CD4-positive, alpha-beta T cell (primary cell): ENCODE results near the gene DNAJB12. TPM values are rescaled to one million over a fixed set of nuclear protein-coding genes. Genes with fewer than 3 reads are reported as not detected.
A peak's percentile ranks its signal among the peaks of the same experiment; 100 is the strongest.
"Not testable (repeated sequence)": the region's sequence is repeated elsewhere in the genome, so short reads cannot be mapped to it uniquely, and the experiment has no call there.

Source experiments
- ATAC-seq: fragments of 200-7000 bp; cut with Tn5 transposase; one replicate; pipeline ENCODE4 v1.10.0; 2022; ENCODE audit warnings: mild to moderate bottlenecking; ENCODE audit not compliant: poor library complexity
- CTCF ChIA-PET: fragments of 350-600 bp; sonication (Branson Sonifier 250); formaldehyde crosslinking; loops from one replicate; lab custom pipeline; 2021; ENCODE audit warnings: antibody characterized with exemption, inconsistent platforms; lab: Charles Lee
- POLR2A ChIA-PET: fragments of 350-600 bp; sonication (Branson Sonifier 250); formaldehyde crosslinking; loops from one replicate; lab custom pipeline; 2021; ENCODE audit warnings: antibody characterized with exemption, inconsistent platforms; lab: Charles Lee
- DNase-seq, 14 experiments: peaks; one replicate each; pipeline ENCODE4 v3.0.0-alpha.2; 2013 to 2020; ENCODE audit warnings: mixed read lengths in 2 of 14
- H3K27ac ChIP-seq, 2 donors: one replicate each; pipeline versions ENCODE4 v1.5.1 to v1.7.0; 2013; ENCODE audit warnings: low read length in 2 of 2, low read depth in 1 of 2, mild to moderate bottlenecking in 1 of 2
- H3K27me3 ChIP-seq, 2 experiments: 1 replicate in 1 of 2; 2 replicates in 1 of 2; pipeline versions ENCODE4 v1.6.1 to v1.7.0; 2013; ENCODE audit warnings: low read length in 2 of 2, control low read depth in 1 of 2, mild to moderate bottlenecking in 1 of 2, moderate library complexity in 1 of 2; ENCODE audit not compliant: insufficient read depth in 2 of 2, control insufficient read depth in 1 of 2
- H3K36me3 ChIP-seq: one replicate; pipeline ENCODE4 v1.6.1; 2013; ENCODE audit warnings: low read length, control low read depth; ENCODE audit not compliant: insufficient read depth
- H3K4me1 ChIP-seq: one replicate; pipeline ENCODE4 v1.6.1; 2013; ENCODE audit warnings: low read length, control low read depth; ENCODE audit not compliant: insufficient read depth
- H3K4me3 ChIP-seq: one replicate; pipeline ENCODE4 v1.5.1; 2013; ENCODE audit warnings: mild to moderate bottlenecking, low read length, moderate library complexity
- H3K9me3 ChIP-seq, 2 experiments: 1 replicate in 1 of 2; 2 replicates in 1 of 2; pipeline versions ENCODE4 v1.6.1 to v1.7.0; 2013; ENCODE audit warnings: low read length in 2 of 2, mild to moderate bottlenecking in 2 of 2, control low read depth in 1 of 2, moderate library complexity in 1 of 2; ENCODE audit not compliant: control insufficient read depth in 1 of 2, insufficient read depth in 1 of 2
- H3K27ac Mint-ChIP-seq: one replicate; pipeline ENCODE4 v1.8.0; 2020; ENCODE audit warnings: mixed read lengths
- H3K27me3 Mint-ChIP-seq: one replicate; pipeline ENCODE4 v1.8.0; 2021; ENCODE audit warnings: mixed read lengths
- H3K36me3 Mint-ChIP-seq: one replicate; pipeline ENCODE4 v1.8.0; 2021; ENCODE audit warnings: low read depth, mixed read lengths
- H3K4me1 Mint-ChIP-seq: one replicate; pipeline ENCODE4 v1.8.0; 2021; ENCODE audit warnings: low read depth, mixed read lengths
- H3K4me3 Mint-ChIP-seq: one replicate; pipeline ENCODE4 v1.8.0; 2020; ENCODE audit warnings: mild to moderate bottlenecking, mixed read lengths
- H3K9me3 Mint-ChIP-seq: one replicate; pipeline ENCODE4 v1.8.0; 2020; ENCODE audit warnings: mixed read lengths
- CTCF ChIP-seq: fragments of 200-600 bp; IDR thresholded peaks from one replicate; pipeline ENCODE4 v1.8.0; 2022; ENCODE audit warnings: antibody characterized with exemption, mild to moderate bottlenecking
- intact Hi-C, 2 experiments: fragments of 100-400 bp; cut with DNase I in 1 of 2; cut with micrococcal nuclease in 1 of 2; formaldehyde crosslinking; loops; one replicate each; pipeline versions ENCODE4 v1.15.1 to v1.9.0; 2023 to 2025; cut with DNase I, micrococcal nuclease
- total RNA-seq, 174 experiments: library from RNA in 2 of 174; stranded (reverse) in 2 of 174; gene quantifications; one replicate each; pipeline ENCODE4 v1.2.3 and lab custom pipeline; 2021 to 2026

The DNAJB12 gene
- total RNA-seq, 2 experiments from 2014 or later, result 25.2 to 27.0 TPM

GRCh38 chr10:72326665-72327603 lies 27.8 kb downstream of the DNAJB12 start:
- peak in 12 of 14 experiments; percentile 44 to 87 (median 60) for DNase-seq
- H3K27me3 ChIP-seq, H3K9me3 Mint-ChIP-seq, H3K36me3 Mint-ChIP-seq, H3K36me3 ChIP-seq, H3K9me3 ChIP-seq, H3K27me3 Mint-ChIP-seq, intact Hi-C loops, ATAC-seq: not testable (repeated sequence)
- TF ChIP-seq CTCF, result peak; percentile 12
- H3K4me3 Mint-ChIP-seq, result peak overlapping the region; percentile 97
- H3K4me3 ChIP-seq, result peak overlapping the region; percentile 53
- ChIA-PET POLR2A (interaction anchor here (0.9 to 4.2 kb wide), 16 partner anchors 8 to 260 kb away, joined by 3 to 28 read pairs (median 4); partner anchors contain the start of gene SPOCK2), CTCF (interaction anchor here (0.8 to 2.5 kb wide), 10 partner anchors 10 to 195 kb away, joined by 3 to 14 read pairs (median 4); no protein-coding TSS in a partner anchor)
- H3K4me1 ChIP-seq, result peaks cover 90% of the 10 kb centered on the region
- H3K4me1 Mint-ChIP-seq, result peaks cover 79% of the 10 kb centered on the region
- H3K27ac Mint-ChIP-seq, result peak overlapping the region; percentile 92
- H3K27ac ChIP-seq, result peak overlapping the region; percentile 15 to 67

GRCh38 chr10:72325243-72326175 lies 29.2 kb downstream of the DNAJB12 start:
- ChIA-PET CTCF (interaction anchor here (0.8 to 2.5 kb wide), 4 partner anchors 9 to 51 kb away, joined by 3 to 14 read pairs (median 6); no protein-coding TSS in a partner anchor), POLR2A (interaction anchor here (1.0 to 4.2 kb wide), 10 partner anchors 7 to 238 kb away, joined by 3 to 28 read pairs (median 5); partner anchors contain the start of gene SPOCK2)
- H3K9me3 Mint-ChIP-seq, ATAC-seq, H3K27me3 Mint-ChIP-seq, H3K36me3 Mint-ChIP-seq, H3K4me3 ChIP-seq, DNase-seq, H3K27ac ChIP-seq, H3K27me3 ChIP-seq, H3K4me3 Mint-ChIP-seq, H3K36me3 ChIP-seq, H3K9me3 ChIP-seq, intact Hi-C loops: not testable (repeated sequence)
- H3K27ac Mint-ChIP-seq, result peak overlapping the region; percentile 91
- peaks cover 79% of the 10 kb centered on the region for H3K4me1 Mint-ChIP-seq
- H3K4me1 ChIP-seq, result peaks cover 90% of the 10 kb centered on the region

GRCh38 chr10:72323771-72324191 lies 30.9 kb downstream of the DNAJB12 start:
- ChIA-PET CTCF (no interaction called here), POLR2A (interaction anchor here (6.2 to 8.5 kb wide), 2 partner anchors 8 to 49 kb away, joined by 84 to 93 read pairs; partner anchors contain the start of gene DDIT4)
- H3K4me1 ChIP-seq, result peaks cover 88% of the 10 kb centered on the region
- Mint-ChIP-seq H3K36me3 (peaks cover 5% of the 10 kb centered on the region), H3K4me1 (peaks cover 80% of the 10 kb centered on the region), H3K4me3 (no peak overlapping the region), H3K9me3 (no peaks in the 10 kb centered on the region), H3K27me3 (no peaks in the 10 kb centered on the region), H3K27ac (peak overlapping the region; percentile 91)
- no peaks in the 10 kb centered on the region for H3K27me3 ChIP-seq
- DNase-seq, result no peak
- H3K36me3 ChIP-seq, result no peaks in the 10 kb centered on the region
- no peak overlapping the region for H3K27ac ChIP-seq
- intact Hi-C loops, result no loop called here
- H3K9me3 ChIP-seq, result no peaks in the 10 kb centered on the region
- no peak for ATAC-seq
- no peak overlapping the region for H3K4me3 ChIP-seq
- no peak for TF ChIP-seq CTCF
